Esophagus squamous epithelium (tissue), 4 donors: Measurements from ENCODE around the gene GTF2IRD1.

Experiments used
- CTCF ChIP-seq, 6 experiments: fragments of 450-650 bp in 4 of 6; fragments of 200-600 bp in 2 of 6; sonication (generic) in 2 of 6; IDR thresholded peaks; one replicate each; pipeline ENCODE4 v1.5.1; 2016 to 2019; ENCODE audit warnings: antibody characterized with exemption in 6 of 6, mild to moderate bottlenecking in 4 of 6, moderate library complexity in 4 of 6
- POLR2A ChIP-seq, 4 donors: fragments of 450-650 bp; IDR thresholded peaks; one replicate each; pipeline ENCODE4 v1.6.1; 2017; ENCODE audit warnings: antibody characterized with exemption in 4 of 4, mild to moderate bottlenecking in 4 of 4, moderate library complexity in 3 of 4

DNA sequence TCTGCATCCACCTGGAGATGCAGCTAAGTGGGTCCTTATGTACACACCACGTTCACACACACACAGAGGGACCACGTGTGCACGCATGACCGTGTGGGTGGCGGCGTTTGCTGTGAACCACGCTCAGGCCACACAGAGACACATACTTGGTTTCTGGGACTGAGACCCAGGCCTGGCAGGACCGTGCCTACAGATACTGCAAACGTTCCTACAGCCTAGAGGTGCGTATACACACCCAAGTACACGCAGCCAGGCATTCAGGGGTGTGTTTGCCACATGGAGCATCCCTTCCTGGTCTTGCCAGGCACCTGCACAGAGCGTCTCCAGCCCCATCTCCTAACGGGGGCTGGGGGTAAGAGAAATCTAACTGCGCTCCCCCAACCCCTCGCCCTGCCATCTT lies 49.0 kb upstream of the GTF2IRD1 start:
- TF ChIP-seq CTCF (IDR thresholded peaks at IDR 0.05): no peak
- TF ChIP-seq POLR2A (IDR thresholded peaks at IDR 0.05): no peak
